Measurements from ENCODE around the gene CCDC74B.
"Not testable (repeated sequence)": the region's sequence is repeated elsewhere in the genome, so short reads cannot be mapped to it uniquely, and the experiment has no call there.

Gene CCDC74B

GRCh38 chr2:130150181-130151144 is 5.6 kb upstream of the CCDC74B start:
- no peak for DNase-seq (ENCODE audit: low read depth in 2 of 2, low spot score in 1 of 2)

- DNase-seq (ENCODE audit: low read depth in 2 of 2, low spot score in 1 of 2) = not testable (repeated sequence)
Measured at GRCh38 chr2:130148515-130148914, 3.6 kb upstream of the CCDC74B start.

GRCh38 chr2:130143266-130144039 is 1.5 kb downstream of the CCDC74B start:
- not testable (repeated sequence) for DNase-seq (ENCODE audit: low read depth in 2 of 2, low spot score in 1 of 2)

GRCh38 chr2:130142396-130143265 is 2.3 kb downstream of the CCDC74B start:
- DNase-seq (ENCODE audit: low read depth in 2 of 2, low spot score in 1 of 2) = not testable (repeated sequence)

- DNase-seq (ENCODE audit: low read depth in 2 of 2, low spot score in 1 of 2) = not testable (repeated sequence)
Measured at GRCh38 chr2:130141645-130142370, 3.1 kb downstream of the CCDC74B start.

GRCh38 chr2:130141002-130141401 is 3.9 kb downstream of the CCDC74B start:
- not testable (repeated sequence) for DNase-seq (ENCODE audit: low read depth in 2 of 2, low spot score in 1 of 2)

GRCh38 chr2:130140516-130140915 is 4.4 kb downstream of the CCDC74B start:
- not testable (repeated sequence) for DNase-seq (ENCODE audit: low read depth in 2 of 2, low spot score in 1 of 2)

- DNase-seq (ENCODE audit: low read depth in 2 of 2, low spot score in 1 of 2) = not testable (repeated sequence)
Measured at GRCh38 chr2:130139331-130140280, 5.3 kb downstream of the CCDC74B start.

- DNase-seq (ENCODE audit: low read depth in 2 of 2, low spot score in 1 of 2) = not testable (repeated sequence)
Measured at GRCh38 chr2:130138841-130139251, 6.1 kb downstream of the CCDC74B start.

GRCh38 chr2:130138326-130138725 is 6.6 kb downstream of the CCDC74B start:
- DNase-seq (ENCODE audit: low read depth in 2 of 2, low spot score in 1 of 2) = not testable (repeated sequence)

GRCh38 chr2:130137118-130137517 is 7.8 kb downstream of the CCDC74B start:
- DNase-seq (ENCODE audit: low read depth in 2 of 2, low spot score in 1 of 2) = not testable (repeated sequence)

GRCh38 chr2:130136546-130136945 is 8.4 kb downstream of the CCDC74B start:
- not testable (repeated sequence) for DNase-seq (ENCODE audit: low read depth in 2 of 2, low spot score in 1 of 2)

- DNase-seq (ENCODE audit: low read depth in 2 of 2, low spot score in 1 of 2) = no peak
Measured at GRCh38 chr2:130135692-130136541, 9.0 kb downstream of the CCDC74B start.

GRCh38 chr2:130129120-130129829 is 15.6 kb downstream of the CCDC74B start, which contains the start of gene POTEF:
Gene POTEF, minus strand, starts transcription at chr2:130129222. Its CDS starts 8,707 bp downstream, at chr2:130120515.
- DNase-seq (ENCODE audit: low read depth in 2 of 2, low spot score in 1 of 2) = not testable (repeated sequence)

GRCh38 chr2:130128464-130128863 is 16.4 kb downstream of the CCDC74B start:
- DNase-seq (ENCODE audit: low read depth in 2 of 2, low spot score in 1 of 2) = not testable (repeated sequence)

GRCh38 chr2:130127726-130128125 is 17.2 kb downstream of the CCDC74B start:
- not testable (repeated sequence) for DNase-seq (ENCODE audit: low read depth in 2 of 2, low spot score in 1 of 2)

- DNase-seq (ENCODE audit: low read depth in 2 of 2, low spot score in 1 of 2) = not testable (repeated sequence)
Measured at GRCh38 chr2:130120924-130121323, 24.0 kb downstream of the CCDC74B start.

All from stimulated activated CD8-positive, alpha-beta memory T cell treated with anti-CD3 and anti-CD28 coated beads, Interleukin-4, amount 100 ng/mL, for 1 hour (primary cell).